ENCODE data around the gene OR5K1. TPM values are rescaled to one million over a fixed set of nuclear protein-coding genes. Genes with fewer than 3 reads are reported as not detected.

OR5K1 gene
- total RNA-seq, 1 donor from 2014 or later = not detected

GRCh38 chr3:98514948-98515347 lies 51.9 kb downstream of the OR5K1 start:
- no peaks in the 10 kb centered on the region for H3K4me1 ChIP-seq
- H3K9me3 ChIP-seq = no peaks in the 10 kb centered on the region
- no peak overlapping the region for H3K27ac ChIP-seq
- intact Hi-C loops (cut with DNase I) = no loop called here
- ATAC-seq (no peak), DNase-seq (no peak)
- no peak overlapping the region for H3K4me3 ChIP-seq
- no peaks in the 10 kb centered on the region for H3K27me3 ChIP-seq
- peaks cover 58% of the 10 kb centered on the region for H3K36me3 ChIP-seq
- TF ChIP-seq, protein P1, sequence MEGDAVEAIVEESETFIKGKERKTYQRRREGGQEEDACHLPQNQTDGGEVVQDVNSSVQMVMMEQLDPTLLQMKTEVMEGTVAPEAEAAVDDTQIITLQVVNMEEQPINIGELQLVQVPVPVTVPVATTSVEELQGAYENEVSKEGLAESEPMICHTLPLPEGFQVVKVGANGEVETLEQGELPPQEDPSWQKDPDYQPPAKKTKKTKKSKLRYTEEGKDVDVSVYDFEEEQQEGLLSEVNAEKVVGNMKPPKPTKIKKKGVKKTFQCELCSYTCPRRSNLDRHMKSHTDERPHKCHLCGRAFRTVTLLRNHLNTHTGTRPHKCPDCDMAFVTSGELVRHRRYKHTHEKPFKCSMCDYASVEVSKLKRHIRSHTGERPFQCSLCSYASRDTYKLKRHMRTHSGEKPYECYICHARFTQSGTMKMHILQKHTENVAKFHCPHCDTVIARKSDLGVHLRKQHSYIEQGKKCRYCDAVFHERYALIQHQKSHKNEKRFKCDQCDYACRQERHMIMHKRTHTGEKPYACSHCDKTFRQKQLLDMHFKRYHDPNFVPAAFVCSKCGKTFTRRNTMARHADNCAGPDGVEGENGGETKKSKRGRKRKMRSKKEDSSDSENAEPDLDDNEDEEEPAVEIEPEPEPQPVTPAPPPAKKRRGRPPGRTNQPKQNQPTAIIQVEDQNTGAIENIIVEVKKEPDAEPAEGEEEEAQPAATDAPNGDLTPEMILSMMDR (IDR thresholded peaks at IDR 0.05) = no peak

- no peak for ATAC-seq
- peaks cover 9% of the 10 kb centered on the region for H3K4me1 ChIP-seq
- TF ChIP-seq, protein P1 (IDR thresholded peaks at IDR 0.05) = no peak
- intact Hi-C loops (cut with DNase I) = no loop called here
- H3K36me3 ChIP-seq = peaks cover 55% of the 10 kb centered on the region
- H3K27me3 ChIP-seq = no peaks in the 10 kb centered on the region
- H3K4me3 ChIP-seq = no peak overlapping the region
- H3K27ac ChIP-seq = no peak overlapping the region
- no peaks in the 10 kb centered on the region for H3K9me3 ChIP-seq
- no peak for DNase-seq
These were observed 55.8 kb downstream of the OR5K1 start for GRCh38 chr3:98518816-98519215.

GRCh38 chr3:98519351-98519750 lies 56.4 kb downstream of the OR5K1 start:
- no peak for ATAC-seq
- H3K36me3 ChIP-seq = peaks cover 51% of the 10 kb centered on the region
- H3K27ac ChIP-seq = no peak overlapping the region
- no peaks in the 10 kb centered on the region for H3K9me3 ChIP-seq
- H3K27me3 ChIP-seq = no peaks in the 10 kb centered on the region
- H3K4me3 ChIP-seq = no peak overlapping the region
- H3K4me1 ChIP-seq = peaks cover 9% of the 10 kb centered on the region
- TF ChIP-seq, protein P1 (IDR thresholded peaks at IDR 0.05) = no peak
- intact Hi-C loops (cut with DNase I) = no loop called here
- DNase-seq = no peak

DNA sequence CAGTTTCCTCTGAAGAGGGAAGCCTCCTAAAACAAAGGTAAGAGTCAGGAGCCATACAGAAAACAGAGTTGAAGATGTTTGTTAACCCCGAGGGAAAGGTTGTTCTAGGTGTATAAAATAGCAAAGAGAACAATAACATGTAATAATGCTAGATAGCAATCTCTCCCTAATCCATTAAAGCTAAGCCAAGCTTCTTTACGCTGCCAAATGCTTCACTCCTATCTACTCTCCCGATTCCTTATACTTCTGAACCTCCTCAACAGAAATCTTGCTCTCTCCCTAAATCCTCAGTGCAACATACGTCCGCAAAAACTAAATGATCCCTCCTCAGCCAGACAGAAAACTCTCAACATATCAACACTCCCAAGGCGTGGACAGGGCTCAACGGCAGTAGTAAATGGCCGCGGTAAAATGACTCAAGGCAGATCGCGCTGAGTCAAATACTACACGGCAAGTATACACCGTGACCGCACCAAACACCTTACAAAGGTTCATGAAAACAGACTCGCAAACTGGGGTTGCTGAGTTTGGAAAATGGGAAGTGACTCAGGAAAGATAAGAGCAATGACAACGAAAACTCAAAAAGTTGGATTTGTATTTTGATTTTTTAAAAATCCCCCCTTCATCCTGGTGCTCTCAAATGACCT lies 59.0 kb downstream of the OR5K1 start:
- no peaks in the 10 kb centered on the region for H3K27me3 ChIP-seq
- H3K27ac ChIP-seq = peak overlapping the region; percentile 95
- H3K36me3 ChIP-seq = peaks cover 25% of the 10 kb centered on the region
- H3K9me3 ChIP-seq = no peaks in the 10 kb centered on the region
- ATAC-seq = peak; percentile 53
- intact Hi-C loops (cut with DNase I) = no loop called here
- H3K4me1 ChIP-seq = peaks cover 9% of the 10 kb centered on the region
- DNase-seq = no peak
- TF ChIP-seq, protein P1 (IDR thresholded peaks at IDR 0.05) = no peak
- H3K4me3 ChIP-seq = peak overlapping the region; percentile 74

Other genes with a start within 250 kb of the OR5K1 start
- not detected for gene OR5H6, start 199.0 kb upstream of the OR5K1 start, total RNA-seq
- not detected for gene OR5H2, start 180.7 kb upstream of the OR5K1 start, total RNA-seq
- gene OR5K4, start 109.3 kb upstream of the OR5K1 start, total RNA-seq = not detected
- gene OR5K3, start 72.5 kb upstream of the OR5K1 start, total RNA-seq = not detected
- not detected for gene OR5K2, start 34.5 kb downstream of the OR5K1 start, total RNA-seq
- gene CLDND1, start 59.7 kb downstream of the OR5K1 start, total RNA-seq = 90.9 TPM
- 2.5 TPM for gene GPR15, start 68.8 kb downstream of the OR5K1 start, total RNA-seq
- 15.8 TPM for gene CPOX, start 130.4 kb downstream of the OR5K1 start, total RNA-seq